GM12874 (cell line): ENCODE data around the gene EPC2.

Source experiments
- TF ChIP-seq, protein P1 (sequence below): IDR thresholded peaks from 2 replicates; pipeline ENCODE4 v1.5.1; 2011; ENCODE audit warnings: low read depth, mild to moderate bottlenecking, control low read depth, low read length, moderate library complexity; ENCODE audit not compliant: insufficient read depth

Gene EPC2

DNA sequence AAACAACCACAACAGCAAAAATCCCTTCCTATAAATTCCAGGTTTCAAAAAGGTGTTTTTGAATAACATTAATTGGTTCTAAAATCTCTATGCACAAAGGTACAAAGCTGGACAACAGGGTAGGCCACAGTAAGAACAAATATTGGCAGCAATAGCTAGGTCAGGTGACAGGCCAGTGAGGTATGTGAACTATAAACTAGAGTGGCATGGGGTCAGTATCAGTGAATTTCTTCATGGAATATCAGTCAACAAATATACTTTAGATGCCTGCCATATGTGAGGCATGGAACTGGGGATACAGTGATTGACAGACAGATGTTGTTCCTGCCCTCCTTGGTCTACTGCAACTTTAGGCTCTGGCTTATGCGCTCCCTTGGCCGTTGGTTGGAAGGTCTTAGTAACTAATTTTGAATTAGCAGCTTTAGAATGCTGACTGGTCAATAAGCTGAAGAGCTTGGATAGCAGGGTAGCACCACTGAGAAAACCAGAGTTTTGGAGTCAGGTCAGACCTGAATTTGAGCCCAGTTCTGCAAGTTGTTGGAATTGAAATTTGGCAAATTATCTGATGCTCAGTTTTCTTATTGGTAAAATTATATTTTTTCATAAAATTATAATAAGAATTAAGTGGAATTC is 2.3 kb upstream of the EPC2 start:
- TF ChIP-seq, protein P1, sequence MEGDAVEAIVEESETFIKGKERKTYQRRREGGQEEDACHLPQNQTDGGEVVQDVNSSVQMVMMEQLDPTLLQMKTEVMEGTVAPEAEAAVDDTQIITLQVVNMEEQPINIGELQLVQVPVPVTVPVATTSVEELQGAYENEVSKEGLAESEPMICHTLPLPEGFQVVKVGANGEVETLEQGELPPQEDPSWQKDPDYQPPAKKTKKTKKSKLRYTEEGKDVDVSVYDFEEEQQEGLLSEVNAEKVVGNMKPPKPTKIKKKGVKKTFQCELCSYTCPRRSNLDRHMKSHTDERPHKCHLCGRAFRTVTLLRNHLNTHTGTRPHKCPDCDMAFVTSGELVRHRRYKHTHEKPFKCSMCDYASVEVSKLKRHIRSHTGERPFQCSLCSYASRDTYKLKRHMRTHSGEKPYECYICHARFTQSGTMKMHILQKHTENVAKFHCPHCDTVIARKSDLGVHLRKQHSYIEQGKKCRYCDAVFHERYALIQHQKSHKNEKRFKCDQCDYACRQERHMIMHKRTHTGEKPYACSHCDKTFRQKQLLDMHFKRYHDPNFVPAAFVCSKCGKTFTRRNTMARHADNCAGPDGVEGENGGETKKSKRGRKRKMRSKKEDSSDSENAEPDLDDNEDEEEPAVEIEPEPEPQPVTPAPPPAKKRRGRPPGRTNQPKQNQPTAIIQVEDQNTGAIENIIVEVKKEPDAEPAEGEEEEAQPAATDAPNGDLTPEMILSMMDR: no peak

DNA sequence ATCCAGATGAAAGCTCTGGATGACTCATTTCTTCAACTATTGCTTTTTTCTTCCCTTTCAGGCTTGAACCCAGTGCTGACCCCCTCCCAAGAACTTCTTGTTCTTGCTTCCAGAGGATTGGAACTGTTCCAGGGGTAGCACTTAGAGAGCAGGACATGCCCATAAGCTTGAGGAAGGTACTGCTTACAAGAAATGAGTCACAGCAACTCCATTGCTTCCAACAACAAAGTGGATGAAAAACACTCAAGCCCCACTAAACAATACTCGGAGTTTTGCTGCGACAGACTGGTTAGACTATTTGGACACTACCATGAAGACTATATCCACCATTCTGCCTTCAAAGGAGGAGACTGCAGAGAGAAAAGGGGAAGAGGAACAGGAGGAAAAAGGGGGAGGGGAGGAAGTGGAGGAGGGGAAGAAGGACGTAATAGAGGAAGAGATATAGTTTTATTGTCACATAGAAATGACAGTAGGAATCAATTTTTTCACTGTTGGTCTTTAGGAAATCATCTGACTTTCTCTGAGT is 1.6 kb upstream of the EPC2 start:
- TF ChIP-seq, protein P1: no peak

GRCh38 chr2:148643421-148643820 is 1.1 kb upstream of the EPC2 start:
- TF ChIP-seq, protein P1: no peak

GRCh38 chr2:148644883-148645538 is 460 bp downstream of the EPC2 start:
- TF ChIP-seq, protein P1: 0 out of 2 replicates have a peak, but pooled peaks have one; percentile 13

- TF ChIP-seq, protein P1: no peak
These were observed 1.1 kb downstream of the EPC2 start for GRCh38 chr2:148645539-148646230.

DNA sequence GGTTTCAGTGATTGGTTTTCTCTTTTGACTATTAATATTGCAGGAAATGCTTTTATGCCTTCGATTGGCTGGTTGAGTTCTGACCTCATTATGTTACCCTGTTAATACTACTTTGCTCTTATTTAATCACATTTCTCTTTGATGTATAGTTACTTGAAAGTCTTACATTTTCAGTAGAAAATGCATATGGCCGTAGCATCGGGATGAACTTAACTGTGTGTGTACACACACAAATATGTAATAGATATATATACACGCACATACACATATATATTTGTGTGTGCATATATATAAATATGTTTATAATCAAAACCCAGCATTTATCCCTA is 1.6 kb downstream of the EPC2 start:
- TF ChIP-seq, protein P1: no peak

- TF ChIP-seq, protein P1: no peak
These were observed 5.4 kb downstream of the EPC2 start for GRCh38 chr2:148649936-148650335.
